CD8-positive, alpha-beta memory T cell (primary cell): Measurements from ENCODE around the gene PSAPL1. TPM values are rescaled to one million over a fixed set of nuclear protein-coding genes. Genes with fewer than 3 reads are reported as not detected.
A peak's percentile ranks its signal among the peaks of the same experiment; 100 is the strongest.

Source experiments
- CTCF ChIA-PET: fragments of 350-600 bp; sonication (Branson Sonifier 250); formaldehyde crosslinking; loops from one replicate; lab custom pipeline; 2021; ENCODE audit warnings: antibody characterized with exemption; lab: Charles Lee
- POLR2A ChIA-PET: fragments of 350-600 bp; sonication (Branson Sonifier 250); formaldehyde crosslinking; loops from one replicate; lab custom pipeline; 2021; ENCODE audit warnings: antibody characterized with exemption; lab: Charles Lee
- DNase-seq, 5 donors: peaks; one replicate each; pipeline versions ENCODE4 v3.0.0 to v3.0.0-alpha.2; 2020 to 2022; ENCODE audit warnings: mixed read lengths in 1 of 5
- H3K27ac ChIP-seq: one replicate; pipeline ENCODE4 v1.7.0; 2013; ENCODE audit warnings: low read depth, mild to moderate bottlenecking, low read length, moderate library complexity
- H3K27me3 ChIP-seq: 2 replicates; pipeline ENCODE4 v1.7.0; 2013; ENCODE audit warnings: low read length, mild to moderate bottlenecking; ENCODE audit not compliant: insufficient read depth, poor library complexity, severe bottlenecking
- H3K36me3 ChIP-seq: 2 replicates; pipeline ENCODE4 v1.7.0; 2013; ENCODE audit warnings: mild to moderate bottlenecking, low read length, moderate library complexity; ENCODE audit not compliant: insufficient read depth
- H3K4me1 ChIP-seq: 2 replicates; pipeline ENCODE4 v1.7.0; 2013; ENCODE audit warnings: mild to moderate bottlenecking, low read length, moderate library complexity; ENCODE audit not compliant: insufficient read depth
- H3K4me3 ChIP-seq: 2 replicates; pipeline ENCODE4 v1.7.0; 2013; ENCODE audit warnings: mild to moderate bottlenecking, low read length
- H3K9me3 ChIP-seq: 2 replicates; pipeline ENCODE4 v1.7.0; 2013; ENCODE audit warnings: mild to moderate bottlenecking, low read length
- H3K27ac Mint-ChIP-seq, 8 donors: one replicate each; pipeline ENCODE4 v1.8.0; 2020 to 2021; ENCODE audit warnings: mixed read lengths in 8 of 8, mild to moderate bottlenecking in 6 of 8, inconsistent platforms in 3 of 8, moderate library complexity in 3 of 8
- H3K27me3 Mint-ChIP-seq, 2 donors: one replicate each; pipeline ENCODE4 v1.8.0; 2020 to 2021; ENCODE audit warnings: mixed read lengths in 2 of 2, mild to moderate bottlenecking in 1 of 2, moderate library complexity in 1 of 2
- H3K36me3 Mint-ChIP-seq, 3 donors: one replicate each; pipeline ENCODE4 v1.8.0; 2020 to 2021; ENCODE audit warnings: mixed read lengths in 3 of 3, inconsistent platforms in 1 of 3, mild to moderate bottlenecking in 1 of 3
- H3K4me1 Mint-ChIP-seq, 3 donors: one replicate each; pipeline ENCODE4 v1.8.0; 2020 to 2021; ENCODE audit warnings: mixed read lengths in 3 of 3, inconsistent platforms in 1 of 3, mild to moderate bottlenecking in 1 of 3
- H3K4me3 Mint-ChIP-seq, 7 donors: one replicate each; pipeline ENCODE4 v1.8.0; 2020 to 2021; ENCODE audit warnings: mixed read lengths in 7 of 7, mild to moderate bottlenecking in 6 of 7, moderate library complexity in 4 of 7, inconsistent platforms in 2 of 7
- H3K9me3 Mint-ChIP-seq, 5 donors: one replicate each; pipeline ENCODE4 v1.8.0; 2020 to 2022; ENCODE audit warnings: mixed read lengths in 5 of 5, mild to moderate bottlenecking in 3 of 5, moderate library complexity in 2 of 5, inconsistent platforms in 1 of 5
- polyA plus RNA-seq: library from polyadenylated mRNA; unstranded; fragments of 300-500 nt; fragmentation: Illumina TruSeq; gene quantifications from one replicate; pipeline ENCODE4 v1.2.3, GENCODE V29; 2021
- total RNA-seq, 2 experiments: library from RNA; stranded (reverse); gene quantifications; one replicate each; pipeline ENCODE4 v1.2.3, GENCODE V29; 2021

Gene PSAPL1
- total and polyA plus RNA-seq, 3 experiments from 2014 or later = not detected

- Mint-ChIP-seq H3K4me1 (no peaks in the 10 kb centered on the region), H3K36me3 (no peaks in the 10 kb centered on the region), H3K27me3 (peaks cover 20 to 21% of the 10 kb centered on the region in 2 donors), H3K9me3 (peaks cover 0 to 7% (median 3%) of the 10 kb centered on the region in 5 donors), H3K4me3 (no peak overlapping the region), H3K27ac (no peak overlapping the region)
- H3K4me1 ChIP-seq = no peaks in the 10 kb centered on the region
- no peak for DNase-seq
- CTCF ChIA-PET = no interaction called here
- no peaks in the 10 kb centered on the region for H3K9me3 ChIP-seq
- POLR2A ChIA-PET = no interaction called here
- no peak overlapping the region for H3K4me3 ChIP-seq
- no peak overlapping the region for H3K27ac ChIP-seq
- H3K27me3 ChIP-seq = no peaks in the 10 kb centered on the region
- no peaks in the 10 kb centered on the region for H3K36me3 ChIP-seq
Observed at GRCh38 chr4:7417639-7418038, 17.1 kb downstream of the PSAPL1 start.

- no peak overlapping the region for H3K4me3 Mint-ChIP-seq
- no peaks in the 10 kb centered on the region for H3K27me3 ChIP-seq
- H3K4me1 Mint-ChIP-seq = no peaks in the 10 kb centered on the region
- ChIA-PET CTCF (no interaction called here), POLR2A (no interaction called here)
- no peak overlapping the region for H3K4me3 ChIP-seq
- H3K27ac Mint-ChIP-seq = no peak overlapping the region
- H3K36me3 ChIP-seq = no peaks in the 10 kb centered on the region
- peaks cover 16 to 24% of the 10 kb centered on the region in 2 donors for H3K27me3 Mint-ChIP-seq
- no peaks in the 10 kb centered on the region for H3K9me3 ChIP-seq
- H3K4me1 ChIP-seq = no peaks in the 10 kb centered on the region
- no peaks in the 10 kb centered on the region for H3K36me3 Mint-ChIP-seq
- H3K27ac ChIP-seq = no peak overlapping the region
- DNase-seq = peak in 1 of 5 donors; percentile 15
- H3K9me3 Mint-ChIP-seq = peaks cover 0 to 7% (median 3%) of the 10 kb centered on the region in 5 donors
Observed at GRCh38 chr4:7416745-7417432, 17.8 kb downstream of the PSAPL1 start.

DNA sequence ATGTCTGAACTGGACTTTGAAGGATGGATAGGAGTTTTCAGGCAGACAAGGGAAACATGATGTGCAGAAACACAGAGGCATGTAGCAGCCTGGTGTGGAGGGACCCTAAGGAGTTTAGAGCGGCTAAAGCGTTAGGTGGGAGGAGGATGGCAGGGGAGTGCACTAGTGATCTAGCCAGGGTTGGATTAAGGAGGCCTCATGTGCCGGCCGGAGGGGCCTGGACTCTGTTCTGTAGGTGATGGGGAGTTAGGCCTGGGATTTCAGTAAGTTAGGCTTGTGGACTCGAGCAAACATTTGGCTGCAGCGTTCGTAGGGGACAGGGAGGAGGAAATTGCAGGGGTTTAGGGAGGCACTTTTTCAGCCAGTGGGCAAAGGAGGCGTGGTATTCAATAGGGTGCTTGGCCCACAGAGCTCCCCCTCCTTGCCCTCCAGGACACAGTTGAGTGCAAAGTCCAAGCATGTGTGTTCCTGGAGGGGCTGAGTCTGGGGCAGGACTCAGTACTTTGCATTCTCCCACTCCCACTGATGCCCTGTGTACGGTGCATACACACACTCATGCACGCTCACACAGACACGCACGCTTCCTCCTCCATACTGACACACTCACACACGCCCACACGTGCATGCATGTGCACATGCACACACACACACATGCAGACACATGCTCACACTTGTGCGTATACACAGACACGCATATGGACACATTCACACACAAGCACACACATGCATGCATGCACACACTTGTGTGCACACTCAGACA, 18.6 kb downstream of the PSAPL1 start:
- Histone ChIP-seq H3K27me3 (no peaks in the 10 kb centered on the region), H3K27ac (no peak overlapping the region), H3K36me3 (no peaks in the 10 kb centered on the region), H3K4me1 (no peaks in the 10 kb centered on the region), H3K4me3 (no peak overlapping the region), H3K9me3 (no peaks in the 10 kb centered on the region)
- peaks cover 0 to 7% (median 3%) of the 10 kb centered on the region in 5 donors for H3K9me3 Mint-ChIP-seq
- H3K27ac Mint-ChIP-seq = no peak overlapping the region
- ChIA-PET CTCF (no interaction called here), POLR2A (no interaction called here)
- no peaks in the 10 kb centered on the region for H3K4me1 Mint-ChIP-seq
- no peak overlapping the region for H3K4me3 Mint-ChIP-seq
- peaks cover 19 to 27% of the 10 kb centered on the region in 2 donors for H3K27me3 Mint-ChIP-seq
- no peaks in the 10 kb centered on the region for H3K36me3 Mint-ChIP-seq
- peak in 1 of 5 donors; percentile 12 for DNase-seq

GRCh38 chr4:7414736-7415510, 19.8 kb downstream of the PSAPL1 start:
- POLR2A ChIA-PET = no interaction called here
- Histone ChIP-seq H3K27me3 (no peaks in the 10 kb centered on the region), H3K9me3 (no peaks in the 10 kb centered on the region), H3K4me3 (no peak overlapping the region), H3K36me3 (no peaks in the 10 kb centered on the region), H3K27ac (no peak overlapping the region), H3K4me1 (no peaks in the 10 kb centered on the region)
- CTCF ChIA-PET = no interaction called here
- no peaks in the 10 kb centered on the region for H3K36me3 Mint-ChIP-seq
- H3K27ac Mint-ChIP-seq = no peak overlapping the region
- H3K9me3 Mint-ChIP-seq = peaks cover 0 to 8% (median 4%) of the 10 kb centered on the region in 5 donors
- no peak overlapping the region for H3K4me3 Mint-ChIP-seq
- H3K4me1 Mint-ChIP-seq = no peaks in the 10 kb centered on the region
- peaks cover 19 to 32% of the 10 kb centered on the region in 2 donors for H3K27me3 Mint-ChIP-seq
- no peak for DNase-seq

GRCh38 chr4:7414046-7414445, 20.7 kb downstream of the PSAPL1 start:
- Histone ChIP-seq H3K36me3 (no peaks in the 10 kb centered on the region), H3K9me3 (no peaks in the 10 kb centered on the region), H3K4me3 (no peak overlapping the region), H3K4me1 (no peaks in the 10 kb centered on the region), H3K27ac (no peak overlapping the region), H3K27me3 (no peaks in the 10 kb centered on the region)
- Mint-ChIP-seq H3K36me3 (no peaks in the 10 kb centered on the region), H3K4me1 (no peaks in the 10 kb centered on the region), H3K27me3 (peaks cover 17 to 32% of the 10 kb centered on the region in 2 donors), H3K27ac (peak overlapping the region in 1 of 8 donors; percentile 26), H3K4me3 (no peak overlapping the region), H3K9me3 (peaks cover 1 to 15% (median 12%) of the 10 kb centered on the region in 5 donors)
- ChIA-PET CTCF (no interaction called here), POLR2A (no interaction called here)
- peak in 1 of 5 donors; percentile 4 for DNase-seq

GRCh38 chr4:7412554-7412912, 22.2 kb downstream of the PSAPL1 start:
- POLR2A ChIA-PET = no interaction called here
- no peak overlapping the region for H3K4me3 ChIP-seq

DNA sequence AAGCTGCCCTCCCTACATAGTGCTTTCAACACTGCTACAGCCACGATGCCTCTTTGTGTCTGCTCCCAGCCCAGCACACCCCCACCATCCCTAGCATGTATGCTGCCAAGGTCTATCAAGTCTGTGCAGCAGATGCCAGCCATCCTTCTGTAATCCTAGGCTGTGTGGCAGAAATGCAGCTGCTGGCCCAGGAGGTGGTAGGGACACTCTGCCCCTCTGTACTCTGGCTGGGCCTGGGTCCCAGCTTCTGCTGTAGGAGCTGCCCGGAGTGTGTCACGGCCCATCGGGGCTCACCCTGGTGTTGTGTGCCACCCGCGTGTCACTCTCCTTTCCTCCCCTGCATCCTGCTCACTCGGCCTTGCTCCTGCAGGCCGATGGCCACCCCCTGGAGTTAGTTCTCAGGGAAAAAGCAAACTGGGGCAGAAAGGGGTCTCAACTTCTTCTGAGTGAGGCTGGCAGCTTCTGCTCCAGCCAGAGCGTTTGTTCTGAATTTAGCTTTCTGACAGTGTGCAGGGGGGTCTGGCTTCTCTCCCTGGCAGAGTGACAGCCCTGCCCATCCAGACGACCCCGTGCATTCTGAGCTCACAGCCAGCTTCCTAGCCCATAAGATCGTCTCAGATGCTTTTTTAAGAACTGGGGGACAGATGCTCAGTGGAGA, 22.7 kb downstream of the PSAPL1 start:
- Histone ChIP-seq H3K36me3 (no peaks in the 10 kb centered on the region), H3K27ac (no peak overlapping the region), H3K4me1 (no peaks in the 10 kb centered on the region), H3K4me3 (no peak overlapping the region), H3K9me3 (no peaks in the 10 kb centered on the region), H3K27me3 (no peaks in the 10 kb centered on the region)
- Mint-ChIP-seq H3K4me3 (no peak overlapping the region), H3K36me3 (no peaks in the 10 kb centered on the region), H3K27ac (no peak overlapping the region), H3K4me1 (no peaks in the 10 kb centered on the region), H3K27me3 (peaks cover 14 to 35% of the 10 kb centered on the region in 2 donors), H3K9me3 (peaks cover 18 to 23% (median 21%) of the 10 kb centered on the region in 5 donors)
- CTCF ChIA-PET = no interaction called here
- peak in 1 of 5 donors; percentile 25 for DNase-seq
- POLR2A ChIA-PET = no interaction called here

More at GRCh38 chr4:7412554-7412912, 22.2 kb downstream of the PSAPL1 start:
- CTCF ChIA-PET = no interaction called here
- Mint-ChIP-seq H3K4me3 (no peak overlapping the region), H3K9me3 (peaks cover 15 to 23% (median 20%) of the 10 kb centered on the region in 5 donors), H3K36me3 (no peaks in the 10 kb centered on the region), H3K4me1 (no peaks in the 10 kb centered on the region), H3K27me3 (peaks cover 15 to 32% of the 10 kb centered on the region in 2 donors), H3K27ac (no peak overlapping the region)
- Histone ChIP-seq H3K36me3 (no peaks in the 10 kb centered on the region), H3K9me3 (no peaks in the 10 kb centered on the region), H3K4me1 (no peaks in the 10 kb centered on the region), H3K27ac (no peak overlapping the region), H3K27me3 (no peaks in the 10 kb centered on the region)
- DNase-seq = peak in 1 of 5 donors; percentile 18
